ENCODE data around the gene AEN.
A peak's percentile ranks its signal among the peaks of the same experiment; 100 is the strongest.

Gene AEN

GRCh38 chr15:88656760-88657221 is 35.7 kb downstream of the AEN start:
- no peak for TF ChIP-seq CTCF (IDR thresholded peaks at IDR 0.05; ENCODE audit: extremely low read depth, missing control alignments)
- peak; percentile 77 for DNase-seq (ENCODE audit: low spot score)

DNA sequence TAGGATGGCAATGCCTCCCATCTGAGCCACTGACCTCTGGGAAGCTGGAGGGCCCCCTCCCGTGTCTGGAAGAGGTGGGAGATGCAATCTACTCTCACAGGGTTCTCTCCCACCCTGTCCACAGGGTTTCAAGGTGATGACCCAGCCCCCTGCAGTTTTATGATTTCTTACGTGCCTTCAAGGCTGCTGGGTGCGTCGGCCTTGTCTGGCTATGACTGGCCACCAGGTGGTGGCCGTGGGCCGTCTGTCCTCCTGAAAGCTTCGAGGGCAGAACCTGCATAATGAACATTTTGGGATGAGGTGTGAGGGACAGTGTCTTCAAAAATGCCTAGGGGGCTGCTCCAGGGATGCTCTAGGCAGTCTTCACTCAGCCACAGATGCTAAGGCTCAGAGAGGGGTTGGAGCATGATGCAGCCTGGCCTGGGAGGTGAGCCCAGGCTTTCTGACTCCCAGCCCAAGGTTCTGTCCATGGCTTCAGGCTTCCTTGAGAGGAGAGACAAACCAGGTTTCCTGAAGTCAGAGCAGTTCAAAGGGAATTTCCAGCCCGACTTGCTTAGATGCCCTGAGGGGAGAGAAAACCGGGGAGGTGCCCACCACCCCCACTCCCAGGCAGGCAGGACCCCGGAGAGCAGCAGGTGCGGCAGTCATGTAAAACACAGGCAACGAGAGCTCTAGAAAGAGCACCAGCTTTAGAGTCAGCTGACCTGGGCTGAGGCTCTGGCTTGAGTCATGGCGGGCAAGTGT is 36.4 kb downstream of the AEN start:
- peak; percentile 48 for DNase-seq (ENCODE audit: low spot score)
- peak; percentile 48 for TF ChIP-seq CTCF (IDR thresholded peaks at IDR 0.05; ENCODE audit: extremely low read depth, missing control alignments)

GRCh38 chr15:88658070-88658965 is 37.2 kb downstream of the AEN start:
- TF ChIP-seq CTCF (IDR thresholded peaks at IDR 0.05; ENCODE audit: extremely low read depth, missing control alignments): no peak
- DNase-seq (ENCODE audit: low spot score): no peak

GRCh38 chr15:88658972-88659931 is 38.1 kb downstream of the AEN start:
- TF ChIP-seq CTCF (IDR thresholded peaks at IDR 0.05; ENCODE audit: extremely low read depth, missing control alignments): no peak
- no peak for DNase-seq (ENCODE audit: low spot score)

- TF ChIP-seq CTCF (IDR thresholded peaks at IDR 0.05; ENCODE audit: extremely low read depth, missing control alignments): no peak
- DNase-seq (ENCODE audit: low spot score): no peak
Observed at GRCh38 chr15:88661041-88661700, 40.0 kb downstream of the AEN start.

DNA sequence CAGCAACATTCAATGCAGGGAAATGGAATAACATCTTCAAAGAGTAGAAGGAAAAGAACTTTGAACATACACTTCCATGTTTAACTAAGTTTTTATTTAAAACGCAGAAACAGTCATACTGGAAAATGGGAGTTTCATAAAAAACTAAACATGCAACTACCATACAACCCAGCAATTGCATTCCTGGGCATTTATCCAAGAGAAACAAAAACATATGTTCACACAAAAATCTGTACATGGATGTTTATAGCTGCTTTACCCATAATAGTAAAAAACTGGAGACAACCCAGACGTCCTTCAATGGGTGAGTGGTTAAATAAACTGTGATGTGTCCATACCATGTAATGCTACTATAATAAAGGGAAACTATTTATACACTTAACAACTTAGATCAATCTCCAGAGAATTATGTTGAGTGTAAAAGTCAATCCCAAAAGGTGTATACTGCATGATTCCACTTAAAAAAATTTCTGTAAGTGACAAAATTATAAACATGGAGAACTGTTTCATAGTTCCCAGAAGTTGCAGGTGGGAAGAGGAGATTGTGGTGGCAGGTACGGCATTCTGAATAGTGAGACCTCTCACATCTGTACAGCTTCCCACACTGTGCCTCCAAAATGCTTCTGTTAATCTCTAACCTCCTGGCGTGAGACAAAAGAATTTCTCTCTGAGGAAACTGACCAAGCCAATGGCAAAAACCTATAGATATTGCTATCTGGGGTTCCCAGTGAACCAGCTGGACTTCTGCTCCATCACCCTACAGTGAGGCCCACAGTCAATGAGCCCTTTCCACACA is 40.8 kb downstream of the AEN start:
- no peak for TF ChIP-seq CTCF (IDR thresholded peaks at IDR 0.05; ENCODE audit: extremely low read depth, missing control alignments)
- DNase-seq (ENCODE audit: low spot score): no peak

Data from GM20000 (cell line).